ENCODE data around the gene BFSP1.
A peak's percentile ranks its signal among the peaks of the same experiment; 100 is the strongest.

The BFSP1 gene

DNA sequence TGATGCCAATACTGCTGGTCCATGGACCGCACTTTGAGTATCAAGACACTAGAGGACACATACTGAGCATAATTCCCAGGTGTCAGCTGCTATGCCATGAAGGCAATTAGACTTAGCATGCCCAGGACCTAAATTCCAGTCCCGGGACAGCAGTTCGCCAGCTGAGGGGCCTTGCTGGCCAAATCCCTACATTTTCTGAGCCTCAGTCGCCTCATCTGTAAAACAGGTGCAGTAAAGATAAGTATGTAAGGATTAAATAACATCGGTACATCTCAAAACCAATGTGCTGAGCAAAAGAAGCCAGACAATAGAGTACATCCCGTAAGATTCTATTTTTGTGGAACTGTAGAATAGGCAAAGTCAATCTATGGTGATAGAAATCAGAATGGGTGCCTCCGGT is 1.0 kb downstream of the BFSP1 start:
- no peak for TF ChIP-seq OVOL3 (tag by site-specific recombination; IDR thresholded peaks at IDR 0.05)
- TF ChIP-seq ZNF621 (tag by site-specific recombination; IDR thresholded peaks at IDR 0.05): no peak
- TF ChIP-seq ZNF510 (tag by site-specific recombination; IDR thresholded peaks at IDR 0.05; ENCODE audit: insufficient replicate concordance): no peak
- TF ChIP-seq ZBTB8A (tag by site-specific recombination; IDR thresholded peaks at IDR 0.05): no peak
- TF ChIP-seq, protein P1, sequence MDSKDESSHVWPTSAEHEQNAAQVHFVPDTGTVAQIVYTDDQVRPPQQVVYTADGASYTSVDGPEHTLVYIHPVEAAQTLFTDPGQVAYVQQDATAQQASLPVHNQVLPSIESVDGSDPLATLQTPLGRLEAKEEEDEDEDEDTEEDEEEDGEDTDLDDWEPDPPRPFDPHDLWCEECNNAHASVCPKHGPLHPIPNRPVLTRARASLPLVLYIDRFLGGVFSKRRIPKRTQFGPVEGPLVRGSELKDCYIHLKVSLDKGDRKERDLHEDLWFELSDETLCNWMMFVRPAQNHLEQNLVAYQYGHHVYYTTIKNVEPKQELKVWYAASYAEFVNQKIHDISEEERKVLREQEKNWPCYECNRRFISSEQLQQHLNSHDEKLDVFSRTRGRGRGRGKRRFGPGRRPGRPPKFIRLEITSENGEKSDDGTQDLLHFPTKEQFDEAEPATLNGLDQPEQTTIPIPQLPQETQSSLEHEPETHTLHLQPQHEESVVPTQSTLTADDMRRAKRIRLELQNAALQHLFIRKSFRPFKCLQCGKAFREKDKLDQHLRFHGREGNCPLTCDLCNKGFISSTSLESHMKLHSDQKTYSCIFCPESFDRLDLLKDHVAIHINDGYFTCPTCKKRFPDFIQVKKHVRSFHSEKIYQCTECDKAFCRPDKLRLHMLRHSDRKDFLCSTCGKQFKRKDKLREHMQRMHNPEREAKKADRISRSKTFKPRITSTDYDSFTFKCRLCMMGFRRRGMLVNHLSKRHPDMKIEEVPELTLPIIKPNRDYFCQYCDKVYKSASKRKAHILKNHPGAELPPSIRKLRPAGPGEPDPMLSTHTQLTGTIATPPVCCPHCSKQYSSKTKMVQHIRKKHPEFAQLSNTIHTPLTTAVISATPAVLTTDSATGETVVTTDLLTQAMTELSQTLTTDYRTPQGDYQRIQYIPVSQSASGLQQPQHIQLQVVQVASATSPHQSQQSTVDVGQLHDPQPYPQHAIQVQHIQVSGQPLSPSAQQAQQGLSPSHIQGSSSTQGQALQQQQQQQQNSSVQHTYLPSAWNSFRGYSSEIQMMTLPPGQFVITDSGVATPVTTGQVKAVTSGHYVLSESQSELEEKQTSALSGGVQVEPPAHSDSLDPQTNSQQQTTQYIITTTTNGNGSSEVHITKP (tag by site-specific recombination; IDR thresholded peaks at IDR 0.05): no peak
- no peak for TF ChIP-seq HOXA7 (CRISPR knock-in tag; IDR thresholded peaks at IDR 0.05; ENCODE audit: borderline replicate concordance)
- no peak for TF ChIP-seq ZNF19 (tag by site-specific recombination; IDR thresholded peaks at IDR 0.05; ENCODE audit: low read depth)
- TF ChIP-seq, protein P2, sequence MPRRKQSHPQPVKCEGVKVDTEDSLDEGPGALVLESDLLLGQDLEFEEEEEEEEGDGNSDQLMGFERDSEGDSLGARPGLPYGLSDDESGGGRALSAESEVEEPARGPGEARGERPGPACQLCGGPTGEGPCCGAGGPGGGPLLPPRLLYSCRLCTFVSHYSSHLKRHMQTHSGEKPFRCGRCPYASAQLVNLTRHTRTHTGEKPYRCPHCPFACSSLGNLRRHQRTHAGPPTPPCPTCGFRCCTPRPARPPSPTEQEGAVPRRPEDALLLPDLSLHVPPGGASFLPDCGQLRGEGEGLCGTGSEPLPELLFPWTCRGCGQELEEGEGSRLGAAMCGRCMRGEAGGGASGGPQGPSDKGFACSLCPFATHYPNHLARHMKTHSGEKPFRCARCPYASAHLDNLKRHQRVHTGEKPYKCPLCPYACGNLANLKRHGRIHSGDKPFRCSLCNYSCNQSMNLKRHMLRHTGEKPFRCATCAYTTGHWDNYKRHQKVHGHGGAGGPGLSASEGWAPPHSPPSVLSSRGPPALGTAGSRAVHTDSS (tag by site-specific recombination; IDR thresholded peaks at IDR 0.05): no peak
- ChIA-PET POLR2A (interaction anchor here (0.9 to 1.8 kb wide), 2 partner anchors 150 to 409 kb away, joined by 3 read pairs; no protein-coding TSS in a partner anchor), CTCF (interaction anchor here (0.6 to 0.7 kb wide), 3 partner anchors 26 to 468 kb away, joined by 3 to 6 read pairs (median 4); no protein-coding TSS in a partner anchor)
- Histone ChIP-seq H3K27ac (ENCODE audit: extremely low read depth, low read depth, low read length) (no peak overlapping the region), H3K9me3 (ENCODE audit: control insufficient read depth, insufficient read depth, low read depth, low read length) (no peaks in the 10 kb centered on the region), H3K36me3 (ENCODE audit: control insufficient read depth in 2 of 2, insufficient read depth in 1 of 2, low read length in 2 of 2) (no peaks in the 10 kb centered on the region), H3K4me3 (ENCODE audit: low read depth, low read length) (no peak overlapping the region), H3K4me1 (ENCODE audit: control insufficient read depth, insufficient read depth, low read length) (peaks cover 6% of the 10 kb centered on the region)

DNA sequence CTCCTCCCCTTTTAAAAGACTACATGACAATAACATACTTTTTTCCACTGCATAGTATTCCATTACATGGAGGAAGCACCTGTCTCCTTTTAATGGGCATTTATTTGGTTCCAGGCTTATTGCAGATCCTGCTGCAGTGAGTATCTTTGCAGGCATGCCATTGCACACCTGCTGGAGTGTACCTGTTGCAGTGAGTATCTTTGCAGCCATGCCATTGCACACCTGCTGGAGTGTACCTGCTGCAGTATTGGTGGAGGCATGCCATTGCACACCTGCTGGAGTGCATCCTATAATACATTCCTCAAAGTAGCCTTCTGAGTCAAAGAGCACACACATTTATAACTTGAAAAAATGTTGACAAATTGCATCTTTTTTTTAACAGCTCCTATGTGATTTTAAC is 1.6 kb downstream of the BFSP1 start:
- Histone ChIP-seq H3K27ac (ENCODE audit: extremely low read depth, low read depth, low read length) (no peak overlapping the region), H3K9me3 (ENCODE audit: control insufficient read depth, insufficient read depth, low read depth, low read length) (no peaks in the 10 kb centered on the region), H3K36me3 (ENCODE audit: control insufficient read depth in 2 of 2, insufficient read depth in 1 of 2, low read length in 2 of 2) (no peaks in the 10 kb centered on the region), H3K4me1 (ENCODE audit: control insufficient read depth, insufficient read depth, low read length) (peaks cover 6% of the 10 kb centered on the region), H3K4me3 (ENCODE audit: low read depth, low read length) (no peak overlapping the region)
- CTCF ChIA-PET: interaction anchor here (0.6 to 0.7 kb wide), 2 partner anchors 25 to 196 kb away, joined by 3 to 6 read pairs; no protein-coding TSS in a partner anchor
- POLR2A ChIA-PET: no interaction called here
- TF ChIP-seq, protein P3, sequence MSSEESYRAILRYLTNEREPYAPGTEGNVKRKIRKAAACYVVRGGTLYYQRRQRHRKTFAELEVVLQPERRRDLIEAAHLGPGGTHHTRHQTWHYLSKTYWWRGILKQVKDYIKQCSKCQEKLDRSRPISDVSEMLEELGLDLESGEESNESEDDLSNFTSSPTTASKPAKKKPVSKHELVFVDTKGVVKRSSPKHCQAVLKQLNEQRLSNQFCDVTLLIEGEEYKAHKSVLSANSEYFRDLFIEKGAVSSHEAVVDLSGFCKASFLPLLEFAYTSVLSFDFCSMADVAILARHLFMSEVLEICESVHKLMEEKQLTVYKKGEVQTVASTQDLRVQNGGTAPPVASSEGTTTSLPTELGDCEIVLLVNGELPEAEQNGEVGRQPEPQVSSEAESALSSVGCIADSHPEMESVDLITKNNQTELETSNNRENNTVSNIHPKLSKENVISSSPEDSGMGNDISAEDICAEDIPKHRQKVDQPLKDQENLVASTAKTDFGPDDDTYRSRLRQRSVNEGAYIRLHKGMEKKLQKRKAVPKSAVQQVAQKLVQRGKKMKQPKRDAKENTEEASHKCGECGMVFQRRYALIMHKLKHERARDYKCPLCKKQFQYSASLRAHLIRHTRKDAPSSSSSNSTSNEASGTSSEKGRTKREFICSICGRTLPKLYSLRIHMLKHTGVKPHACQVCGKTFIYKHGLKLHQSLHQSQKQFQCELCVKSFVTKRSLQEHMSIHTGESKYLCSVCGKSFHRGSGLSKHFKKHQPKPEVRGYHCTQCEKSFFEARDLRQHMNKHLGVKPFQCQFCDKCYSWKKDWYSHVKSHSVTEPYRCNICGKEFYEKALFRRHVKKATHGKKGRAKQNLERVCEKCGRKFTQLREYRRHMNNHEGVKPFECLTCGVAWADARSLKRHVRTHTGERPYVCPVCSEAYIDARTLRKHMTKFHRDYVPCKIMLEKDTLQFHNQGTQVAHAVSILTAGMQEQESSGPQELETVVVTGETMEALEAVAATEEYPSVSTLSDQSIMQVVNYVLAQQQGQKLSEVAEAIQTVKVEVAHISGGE (tag by site-specific recombination; conservative IDR thresholded peaks at IDR 0.05; ENCODE audit: low read depth): no peak
- peak; percentile 76 for TF ChIP-seq SCRT2 (tag by site-specific recombination; IDR thresholded peaks at IDR 0.05)
- TF ChIP-seq ZNF423 (tag by site-specific recombination; IDR thresholded peaks at IDR 0.05): no peak
- peak; percentile 73 for TF ChIP-seq ZNF146 (tag by site-specific recombination; IDR thresholded peaks at IDR 0.05)
- TF ChIP-seq ZNF302 (tag by site-specific recombination; IDR thresholded peaks at IDR 0.05; ENCODE audit: low read depth): no peak
- no peak for TF ChIP-seq ZNF660 (tag by site-specific recombination; IDR thresholded peaks at IDR 0.05)
- no peak for TF ChIP-seq ZNF433 (tag by site-specific recombination; IDR thresholded peaks at IDR 0.05; ENCODE audit: low read depth)
- TF ChIP-seq ZBTB20 (tag by site-specific recombination; IDR thresholded peaks at IDR 0.05): no peak
- TF ChIP-seq ZNF169 (tag by site-specific recombination; IDR thresholded peaks at IDR 0.05): no peak
- TF ChIP-seq, protein P4, sequence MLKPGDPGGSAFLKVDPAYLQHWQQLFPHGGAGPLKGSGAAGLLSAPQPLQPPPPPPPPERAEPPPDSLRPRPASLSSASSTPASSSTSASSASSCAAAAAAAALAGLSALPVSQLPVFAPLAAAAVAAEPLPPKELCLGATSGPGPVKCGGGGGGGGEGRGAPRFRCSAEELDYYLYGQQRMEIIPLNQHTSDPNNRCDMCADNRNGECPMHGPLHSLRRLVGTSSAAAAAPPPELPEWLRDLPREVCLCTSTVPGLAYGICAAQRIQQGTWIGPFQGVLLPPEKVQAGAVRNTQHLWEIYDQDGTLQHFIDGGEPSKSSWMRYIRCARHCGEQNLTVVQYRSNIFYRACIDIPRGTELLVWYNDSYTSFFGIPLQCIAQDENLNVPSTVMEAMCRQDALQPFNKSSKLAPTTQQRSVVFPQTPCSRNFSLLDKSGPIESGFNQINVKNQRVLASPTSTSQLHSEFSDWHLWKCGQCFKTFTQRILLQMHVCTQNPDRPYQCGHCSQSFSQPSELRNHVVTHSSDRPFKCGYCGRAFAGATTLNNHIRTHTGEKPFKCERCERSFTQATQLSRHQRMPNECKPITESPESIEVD (tag by site-specific recombination; IDR thresholded peaks at IDR 0.05): no peak
- TF ChIP-seq ZNF777 (tag by site-specific recombination; IDR thresholded peaks at IDR 0.05; ENCODE audit: borderline replicate concordance): no peak
- TF ChIP-seq MZF1 (tag by site-specific recombination; IDR thresholded peaks at IDR 0.05; ENCODE audit: borderline replicate concordance): no peak
- TF ChIP-seq SCRT1 (tag by site-specific recombination; IDR thresholded peaks at IDR 0.05; ENCODE audit: borderline replicate concordance): peak; percentile 83
